Effector CD8-positive, alpha-beta T cell (primary cell): Measurements from ENCODE around the gene AIG1.
"Not testable (repeated sequence)": the region's sequence is repeated elsewhere in the genome, so short reads cannot be mapped to it uniquely, and the experiment has no call there.

Source experiments
- DNase-seq: peaks from one replicate; lab custom pipeline; 2025; lab: John Stamatoyannopoulos, UW

AIG1 gene

DNA sequence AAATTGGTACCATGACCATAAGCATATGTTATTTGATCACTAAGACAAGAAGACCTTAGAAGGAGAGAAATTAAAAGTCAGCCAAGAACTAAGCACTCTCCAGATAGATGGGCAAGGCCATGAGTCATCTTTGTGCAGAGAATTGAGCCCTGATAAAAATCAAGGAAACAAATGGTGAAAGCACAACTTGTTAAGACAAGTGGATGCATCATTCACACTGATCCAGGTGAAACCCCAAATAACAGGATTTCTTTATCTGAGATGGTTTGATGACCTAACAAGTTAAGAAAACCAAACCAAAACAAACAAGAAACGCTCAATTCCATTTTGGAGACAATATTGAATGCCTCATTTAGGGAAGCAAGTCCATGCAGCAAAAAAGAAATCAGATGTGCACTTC lies 268.2 kb downstream of the AIG1 start:
- no peak for DNase-seq

DNA sequence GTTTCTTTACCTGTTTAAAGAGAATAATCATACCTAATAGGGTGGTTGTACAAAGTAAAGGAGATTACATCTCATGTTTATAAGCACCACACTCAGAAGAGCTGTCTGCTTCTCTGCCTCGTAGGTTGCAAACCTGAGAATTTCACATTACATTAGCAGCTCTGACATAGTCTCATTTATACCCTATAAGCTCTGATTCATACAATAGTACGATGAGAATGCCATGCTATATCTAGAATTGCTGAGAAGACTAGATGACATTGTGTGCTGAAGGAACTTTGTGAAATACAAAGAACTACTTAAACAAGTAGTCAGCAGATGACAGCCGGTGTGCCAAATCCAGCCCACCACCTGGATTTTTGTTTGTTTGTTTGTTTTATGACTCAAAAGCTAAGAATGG lies 268.6 kb downstream of the AIG1 start:
- no peak for DNase-seq

DNA sequence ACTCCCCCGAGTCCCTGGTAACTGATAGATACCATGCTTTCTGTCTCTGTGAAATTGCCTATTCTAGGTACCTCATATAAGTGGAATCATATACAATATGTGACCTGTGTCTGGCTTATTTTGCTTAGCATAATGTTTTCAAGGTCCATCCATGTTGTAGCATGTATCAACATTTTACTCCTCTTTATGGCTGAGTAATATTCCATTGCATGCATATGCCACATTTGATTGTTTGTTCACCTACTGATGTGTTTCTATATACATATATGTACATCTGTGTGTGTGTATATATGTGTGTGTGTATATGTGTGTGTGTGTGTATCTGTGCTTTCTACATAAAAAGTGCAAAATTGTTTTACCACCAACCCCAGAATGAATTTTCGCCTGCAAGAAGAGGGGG lies 270.7 kb downstream of the AIG1 start:
- DNase-seq = no peak

DNA sequence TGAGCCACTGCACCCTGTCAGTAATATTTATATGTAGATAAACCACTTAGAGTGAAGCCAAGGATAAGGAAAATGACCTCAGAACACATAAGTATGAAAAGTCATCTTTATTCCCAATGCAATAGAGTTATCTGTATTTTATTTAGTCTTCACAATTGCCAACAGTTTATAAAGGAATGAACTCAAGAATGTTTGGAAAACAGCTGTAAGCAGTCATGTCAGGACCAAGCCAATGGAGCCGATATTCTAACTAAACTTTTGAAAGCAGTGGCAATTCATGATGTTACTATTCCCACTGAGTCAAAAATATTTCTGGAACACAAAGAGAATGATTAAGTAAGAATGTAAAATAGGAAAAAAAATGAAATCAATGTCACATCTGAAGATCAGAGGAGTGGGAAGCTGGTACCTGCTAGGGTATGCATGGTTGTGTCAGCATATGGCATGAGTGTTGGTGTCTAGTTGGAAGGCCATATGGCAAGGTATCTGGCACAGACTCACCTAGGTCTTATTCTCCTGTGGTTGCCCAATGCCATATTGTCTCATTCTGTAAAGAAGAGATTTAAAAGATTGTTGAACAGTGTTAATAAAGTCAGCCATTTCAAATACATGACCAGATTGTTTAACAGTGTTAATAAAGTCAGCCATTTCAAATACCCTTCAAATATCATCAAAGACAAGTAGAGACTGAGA lies 271.6 kb downstream of the AIG1 start:
- DNase-seq = no peak

DNA sequence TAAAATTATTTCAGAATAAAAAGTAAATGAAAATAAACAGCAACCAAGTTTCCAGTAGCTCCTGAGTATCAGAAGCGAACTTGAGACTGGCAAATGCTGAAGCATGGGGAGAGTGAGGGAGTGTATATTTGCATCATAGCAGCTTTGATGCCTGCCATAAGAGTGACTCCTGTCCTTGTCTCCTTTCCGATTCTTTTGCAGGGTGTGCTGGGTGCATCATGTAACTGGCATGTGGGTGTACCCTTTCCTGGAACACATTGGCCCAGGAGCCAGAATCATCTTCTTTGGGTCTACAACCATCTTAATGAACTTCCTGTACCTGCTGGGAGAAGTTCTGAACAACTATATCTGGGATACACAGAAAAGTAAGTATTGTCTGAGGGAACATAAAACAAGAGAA lies 272.4 kb downstream of the AIG1 start:
- DNase-seq = no peak

DNA sequence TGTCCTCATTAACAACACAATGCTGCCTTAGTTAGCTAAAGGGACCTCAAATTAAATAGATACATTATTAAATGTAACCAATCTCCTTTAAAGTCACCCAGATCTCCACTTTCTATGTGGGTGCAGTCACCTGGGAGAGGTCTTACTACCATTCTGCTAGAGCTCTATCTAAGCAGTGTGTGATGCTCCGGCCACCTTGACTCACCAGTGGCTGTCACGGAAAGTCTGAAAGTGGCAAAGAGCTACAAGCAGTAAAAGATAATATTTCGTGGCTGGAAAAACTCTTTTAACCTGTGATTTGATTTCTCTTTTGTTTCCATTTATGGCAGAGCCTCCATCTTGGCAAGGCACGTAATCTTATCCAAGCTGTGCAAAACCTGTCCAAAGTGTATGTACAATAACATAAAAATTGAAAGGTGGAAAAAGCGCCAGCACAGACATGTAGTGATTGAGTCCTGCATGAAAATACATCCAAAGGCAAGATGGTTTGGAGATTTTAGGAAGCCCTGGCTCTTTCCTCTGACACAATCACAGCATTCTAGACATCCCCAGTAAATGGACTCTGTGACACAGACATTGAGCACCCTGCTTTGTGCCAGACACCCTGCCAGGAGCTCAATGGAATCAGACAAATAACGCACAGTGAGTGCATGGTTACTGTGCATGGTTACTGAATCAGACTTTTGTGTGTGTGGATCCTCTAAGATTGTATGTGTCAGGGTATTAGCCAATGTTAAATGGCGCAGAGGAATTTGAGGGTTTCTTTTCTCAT lies 273.2 kb downstream of the AIG1 start:
- no peak for DNase-seq

DNA sequence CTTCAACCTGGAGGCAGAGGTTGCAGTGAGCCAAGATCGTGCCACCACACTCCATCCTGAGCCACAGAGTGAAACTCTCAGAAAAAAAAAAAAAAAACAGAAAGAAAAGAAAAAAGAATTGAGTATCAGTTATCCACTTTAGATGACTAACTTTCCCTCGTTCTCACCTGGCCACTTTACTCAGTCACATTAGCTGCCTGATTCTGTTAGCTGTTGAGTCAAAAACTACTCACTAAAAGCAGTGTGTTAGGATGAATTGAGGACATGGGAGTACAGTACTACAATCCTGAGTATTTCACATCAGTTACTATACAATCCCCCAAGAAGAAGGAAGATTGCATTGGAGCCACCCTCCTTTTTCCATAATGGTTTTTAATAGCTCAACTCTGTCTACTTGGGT lies 275.2 kb downstream of the AIG1 start:
- DNase-seq = no peak

DNA sequence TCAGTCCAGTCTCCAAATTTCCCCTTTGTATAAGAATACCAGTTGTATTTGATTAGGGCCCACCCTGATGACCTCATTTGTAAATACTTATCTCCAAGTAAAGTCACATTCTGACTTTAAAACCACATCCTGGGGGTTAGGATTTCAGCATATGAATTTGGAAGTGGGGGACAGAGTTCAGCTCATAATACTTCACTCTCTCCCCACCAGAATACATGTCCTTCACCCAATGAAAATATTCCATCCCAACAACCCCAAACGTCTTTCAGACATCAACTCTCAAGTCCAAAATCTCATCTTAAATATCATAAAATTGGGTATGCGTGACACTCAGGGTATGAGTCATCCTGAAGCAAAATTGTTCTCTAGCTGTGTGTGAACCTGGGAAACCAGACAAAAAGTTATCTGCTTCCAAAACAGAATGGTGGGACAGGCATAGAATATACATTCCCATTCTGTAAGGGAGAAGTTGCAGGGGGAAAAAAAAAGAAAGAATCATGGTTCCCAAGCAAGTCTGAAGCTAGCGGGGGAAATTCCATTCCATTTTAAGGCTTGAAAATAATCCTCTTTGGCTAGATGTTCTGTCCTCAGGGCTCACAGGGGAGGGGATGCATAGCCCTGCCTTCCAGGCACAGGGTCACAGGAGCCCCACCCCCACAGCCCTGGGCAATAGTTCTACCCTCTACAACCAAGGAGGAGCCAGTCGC lies 275.9 kb downstream of the AIG1 start:
- no peak for DNase-seq

DNA sequence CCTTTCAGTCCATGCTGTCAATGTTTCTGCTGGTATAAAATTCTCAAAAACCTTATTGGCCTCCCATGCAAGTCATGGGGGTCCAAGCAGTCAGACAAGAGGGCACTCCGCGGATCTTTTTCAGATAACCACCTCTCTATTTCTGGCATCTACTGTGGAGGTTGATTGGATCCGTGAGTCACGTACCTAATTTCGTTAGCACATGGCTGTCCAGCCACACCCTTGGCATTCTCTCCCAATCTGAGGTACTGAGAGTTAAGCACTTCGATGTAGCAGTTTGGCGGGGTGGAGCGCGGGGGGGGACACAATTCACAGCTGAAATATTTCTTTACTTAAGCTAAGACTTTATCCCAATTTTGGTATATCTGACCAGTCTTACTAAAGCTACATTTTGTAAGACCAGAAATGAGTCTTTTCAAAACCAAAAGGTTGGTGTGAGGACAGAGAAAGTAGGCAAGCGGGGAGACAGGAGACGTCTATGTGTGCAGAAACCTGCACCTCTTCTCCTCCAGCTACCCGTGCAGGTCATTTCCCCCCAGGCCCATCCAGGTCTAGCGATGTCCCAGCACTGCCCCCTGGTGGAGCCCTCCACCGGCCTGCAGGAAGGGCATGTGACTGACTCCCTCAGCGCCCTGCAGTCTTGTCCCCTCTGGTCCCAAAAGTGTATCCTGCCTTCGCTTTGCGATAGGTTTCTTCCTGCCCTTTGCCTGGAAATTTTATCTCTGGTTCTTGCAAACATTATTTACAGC lies 276.7 kb downstream of the AIG1 start:
- DNase-seq = peak; percentile 12

DNA sequence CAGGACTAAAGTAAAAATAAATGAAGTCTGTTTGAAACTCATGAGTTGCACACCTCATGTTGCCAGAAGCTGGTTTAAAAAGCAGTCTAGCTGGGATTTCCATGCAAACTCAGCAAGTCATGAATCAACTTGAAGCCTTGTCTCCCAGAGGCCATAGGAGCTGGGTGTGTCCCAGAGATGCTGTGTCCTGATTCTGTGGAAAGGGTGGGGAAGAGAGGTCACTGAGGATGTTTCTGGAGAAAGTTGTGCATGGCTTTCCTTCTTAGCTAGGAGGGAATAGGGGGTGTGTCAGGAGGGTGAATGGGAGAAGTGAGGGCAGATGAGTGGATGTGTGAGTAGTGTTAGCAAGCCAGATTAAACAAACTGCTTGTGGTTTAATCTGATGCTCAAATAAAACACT lies 278.5 kb downstream of the AIG1 start:
- no peak for DNase-seq

DNA sequence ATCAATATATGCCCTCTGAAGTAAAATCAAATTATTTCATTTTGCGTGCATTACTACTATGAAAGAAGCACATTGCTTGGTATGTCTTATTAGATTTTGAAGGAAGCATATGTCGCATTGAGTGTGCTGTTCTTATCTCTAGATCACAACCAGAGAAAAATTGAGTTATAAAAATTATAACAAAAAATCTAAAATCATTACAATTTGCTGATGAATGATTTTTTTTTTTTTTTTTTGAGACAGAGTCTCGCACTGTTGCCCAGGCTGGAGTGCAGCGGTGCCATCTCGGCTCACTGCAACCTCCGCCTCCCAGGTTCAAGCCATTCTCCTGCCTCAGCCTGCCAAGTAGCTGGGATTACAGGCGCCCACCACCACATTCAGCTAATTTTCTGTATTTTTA lies 284.8 kb downstream of the AIG1 start:
- not testable (repeated sequence) for DNase-seq

DNA sequence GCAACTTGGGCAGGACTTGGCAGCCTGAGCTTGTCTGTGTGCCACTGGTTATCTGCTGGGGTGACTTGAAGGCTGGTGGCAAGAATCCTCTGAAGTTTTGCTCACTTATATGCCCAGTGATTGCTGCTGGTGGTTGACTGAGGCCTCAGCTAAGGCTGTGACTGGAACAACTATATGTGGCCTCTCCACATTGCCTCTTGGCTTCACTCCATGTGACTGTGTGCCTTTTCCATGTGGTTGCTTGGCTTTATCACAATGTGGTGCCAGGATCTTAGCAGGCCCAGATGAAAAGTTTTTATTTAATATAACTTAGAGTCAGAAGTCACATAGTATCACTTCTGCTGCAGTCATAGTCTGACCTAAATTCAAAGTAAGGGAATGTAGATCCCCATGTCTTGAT lies 285.3 kb downstream of the AIG1 start:
- no peak for DNase-seq

DNA sequence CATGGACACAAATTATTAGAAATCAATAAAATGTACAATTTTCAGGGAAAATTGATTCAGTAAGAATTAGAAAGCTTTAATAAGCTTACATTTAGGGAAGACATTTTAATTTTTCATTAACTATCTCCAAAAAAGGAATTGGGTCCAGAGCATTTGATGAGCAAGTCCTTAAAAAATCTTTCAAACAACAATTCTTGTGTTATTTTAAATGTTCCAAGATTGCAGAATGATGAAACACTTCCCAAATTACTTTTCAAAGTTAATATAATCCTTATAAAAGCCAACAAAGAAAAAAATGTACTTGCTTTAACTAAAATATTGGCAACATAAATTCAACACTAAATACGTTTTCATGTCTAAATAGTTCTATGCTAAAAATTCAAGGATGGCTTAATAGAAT lies 287.8 kb downstream of the AIG1 start:
- no peak for DNase-seq

DNA sequence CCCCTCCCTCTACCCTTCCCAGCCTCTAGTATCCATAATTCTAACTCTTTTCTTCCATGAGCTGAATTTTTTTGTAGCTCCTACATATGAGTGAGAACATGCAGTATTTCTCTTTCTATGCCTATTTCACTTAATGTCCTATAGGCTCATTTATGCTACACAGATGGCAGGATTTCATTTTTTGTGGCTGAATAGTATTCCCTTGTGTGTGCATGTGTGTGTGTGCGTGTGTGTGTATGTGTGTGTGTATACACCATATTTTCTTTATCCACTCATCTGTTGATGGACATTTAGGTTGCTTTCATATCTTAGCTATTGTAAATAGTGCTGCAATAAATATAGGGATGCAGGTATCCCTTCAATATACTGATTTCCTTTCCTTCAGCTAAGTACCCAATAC lies 288.8 kb downstream of the AIG1 start:
- no peak for DNase-seq

DNA sequence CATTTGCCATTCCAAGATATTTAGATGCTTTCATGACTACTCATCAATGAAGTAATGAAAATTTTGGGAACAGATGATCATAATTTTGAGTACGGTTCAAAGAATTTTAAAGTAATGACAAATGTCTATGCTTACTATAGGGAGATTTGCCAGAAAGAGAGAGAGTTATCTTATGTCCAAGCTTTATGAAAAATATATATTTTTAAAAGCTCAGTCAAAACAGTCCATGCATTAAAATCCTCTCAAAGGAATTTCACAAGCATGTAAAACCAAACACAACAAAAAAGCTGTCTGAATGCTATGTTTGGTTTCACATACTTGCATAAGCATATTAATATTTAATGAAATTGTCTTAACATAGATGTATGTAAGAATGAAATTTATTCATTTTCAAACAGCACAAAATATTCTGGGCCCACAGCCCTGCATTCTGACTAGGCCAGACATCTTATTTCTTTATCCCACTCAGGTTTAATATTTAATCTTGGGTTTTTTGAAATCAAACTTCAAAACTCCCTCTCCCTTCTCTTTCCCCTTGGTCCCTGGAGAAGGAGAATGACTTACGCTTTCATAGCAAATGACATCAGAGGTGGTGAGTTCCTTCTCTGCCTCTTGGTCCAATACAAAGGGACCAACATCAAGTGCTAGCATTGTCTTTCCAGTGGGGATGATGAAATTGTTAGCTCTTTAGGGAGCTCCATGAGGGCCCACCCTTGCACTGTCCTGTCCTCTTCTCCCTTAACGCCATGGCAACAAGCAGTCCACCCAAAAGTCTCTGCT lies 295.6 kb downstream of the AIG1 start:
- DNase-seq = no peak

DNA sequence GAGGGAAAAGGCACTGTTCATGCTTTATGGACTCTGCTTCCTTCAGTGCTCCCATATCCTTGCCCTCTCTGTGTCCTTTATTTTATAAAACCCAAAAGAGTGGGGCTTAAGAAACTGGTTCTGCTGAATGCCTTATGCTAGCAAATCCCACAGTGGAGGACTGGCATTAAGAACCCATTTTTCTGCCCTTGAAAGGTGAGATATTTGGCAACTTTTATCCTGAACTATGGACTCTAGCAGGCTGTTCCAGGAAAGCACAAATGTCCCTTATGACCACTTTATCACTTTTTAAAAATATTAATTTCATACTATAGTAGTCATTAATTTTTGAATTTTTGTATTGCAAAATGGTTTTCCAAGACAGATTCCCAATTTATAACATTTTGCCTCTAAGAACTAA lies 296.5 kb downstream of the AIG1 start:
- DNase-seq = no peak

DNA sequence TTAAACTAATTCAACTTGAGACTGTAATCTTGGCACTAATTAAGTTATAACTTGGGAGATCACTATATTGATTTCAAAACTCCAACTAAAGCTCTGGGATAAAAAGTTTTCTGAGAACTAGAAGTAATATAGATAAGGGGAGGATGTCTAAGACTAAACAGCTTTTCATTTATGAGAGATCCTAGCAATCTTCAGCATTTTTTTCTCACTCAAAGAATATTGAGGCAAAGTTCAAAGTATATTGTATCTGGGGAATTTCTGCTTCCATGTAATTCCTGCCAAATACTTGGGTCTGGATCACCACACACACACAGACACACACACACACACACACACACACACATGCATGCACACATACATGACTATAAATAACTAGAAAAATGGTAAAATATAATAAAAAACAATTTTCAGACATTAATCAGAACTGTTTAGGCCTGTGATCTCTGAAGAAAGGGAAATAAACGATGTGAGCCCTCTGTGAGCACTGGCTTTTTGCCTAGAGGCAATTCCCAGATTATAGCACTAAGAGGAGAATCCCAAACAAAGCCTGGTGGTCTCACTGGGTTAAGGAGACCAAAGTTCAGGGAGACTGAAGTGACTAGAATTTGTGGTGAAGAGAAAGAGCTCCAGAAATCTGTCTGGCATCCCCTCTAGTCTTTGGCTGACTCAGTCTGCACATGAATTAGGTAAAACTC lies 297.0 kb downstream of the AIG1 start:
- DNase-seq = no peak

DNA sequence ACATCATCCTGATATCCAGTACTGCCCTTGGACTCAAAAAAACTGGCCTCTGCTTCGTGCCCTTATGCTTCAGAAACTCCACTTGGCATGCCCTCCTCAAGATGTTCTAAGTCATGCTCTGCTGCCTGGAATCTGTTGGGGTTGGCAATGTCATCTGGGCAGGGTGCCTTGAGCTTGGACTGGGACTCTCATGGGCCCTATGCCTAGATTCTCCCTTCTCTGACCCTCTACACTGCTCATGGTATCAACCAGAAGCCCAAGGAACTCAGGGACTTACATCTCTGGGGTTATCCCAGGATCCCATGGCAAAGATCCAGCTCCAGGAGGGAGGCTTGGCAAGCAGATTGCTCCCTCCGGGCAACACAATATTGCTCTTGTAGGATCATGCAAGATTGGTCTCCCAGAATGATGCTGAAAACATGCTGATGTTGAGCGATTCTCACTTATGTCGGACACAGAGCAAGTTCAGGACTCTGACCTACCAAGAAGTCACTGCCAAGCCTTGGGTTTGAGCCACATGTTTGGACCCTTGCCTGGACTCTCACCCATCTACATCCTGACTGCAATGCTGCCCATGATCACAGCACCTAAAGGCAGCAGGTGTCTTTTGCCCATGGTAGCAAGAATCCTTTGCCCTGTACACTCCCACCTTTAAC lies 301.0 kb downstream of the AIG1 start:
- DNase-seq = no peak

DNA sequence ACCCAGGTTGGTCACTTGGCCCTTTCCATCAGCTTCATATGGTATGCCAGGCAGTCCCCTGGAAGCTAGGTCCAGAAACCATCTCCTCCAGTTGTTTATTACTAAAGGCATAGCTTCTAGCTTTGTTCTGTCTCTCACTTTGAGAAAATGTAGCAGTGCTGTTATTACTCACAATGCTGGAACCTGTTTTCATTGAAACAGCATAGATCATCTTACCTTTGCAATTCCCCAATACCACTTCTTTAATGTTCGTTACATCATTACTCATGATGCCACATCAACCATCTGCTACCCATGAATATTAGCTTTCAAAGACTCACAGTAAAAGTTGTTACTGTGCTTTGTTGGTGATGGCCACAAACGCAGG lies 301.5 kb downstream of the AIG1 start:
- DNase-seq = no peak

DNA sequence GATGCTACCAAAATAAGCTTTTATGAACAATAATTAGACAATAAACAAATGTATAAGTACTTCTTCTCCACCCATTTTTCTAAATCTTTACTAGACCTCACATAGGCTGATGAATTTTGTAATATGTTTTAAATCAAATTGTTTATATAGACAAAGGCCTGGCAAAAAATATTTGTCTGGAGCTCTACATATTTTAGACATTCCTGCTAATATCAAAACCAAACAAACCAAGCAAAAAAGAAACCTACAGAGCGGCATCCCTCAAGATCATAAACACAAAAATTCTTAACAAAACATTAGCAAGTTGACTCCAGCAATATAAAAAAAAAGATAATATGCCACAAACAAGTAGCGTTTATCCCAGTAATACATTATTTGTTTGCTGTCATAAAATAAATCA lies 302.6 kb downstream of the AIG1 start:
- no peak for DNase-seq

DNA sequence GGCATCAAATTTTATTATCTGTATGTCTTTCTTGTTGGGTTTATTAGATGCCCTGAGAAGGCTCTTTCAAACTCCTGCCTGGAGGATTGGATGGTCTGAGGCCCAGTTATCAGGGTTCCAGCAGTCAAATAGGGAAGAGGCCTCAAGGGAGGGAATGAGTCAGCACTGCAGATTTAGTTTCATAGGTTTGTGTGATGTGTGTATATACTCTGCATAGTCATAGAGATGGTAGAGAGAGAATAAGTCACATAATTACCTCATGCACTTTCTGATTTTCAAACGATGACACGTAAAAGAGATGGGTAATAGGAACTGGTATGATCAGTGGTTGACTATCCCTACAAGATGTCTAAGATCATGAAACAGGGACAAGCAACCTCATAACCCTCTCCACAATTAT lies 307.7 kb downstream of the AIG1 start:
- no peak for DNase-seq
